HG02943 (cell line): Measurements from ENCODE around the gene JUP.

Experiments
- ATAC-seq: cut with Tn5 transposase; IDR thresholded peaks from one replicate; pipeline ENCODE4 v1.9.1; 2021; ENCODE audit warnings: mild to moderate bottlenecking, low read depth, moderate library complexity; ENCODE audit not compliant: unreplicated experiment

JUP gene

GRCh38 chr17:41762841-41763240 lies 23.7 kb downstream of the JUP start:
- no peak for ATAC-seq

GRCh38 chr17:41762391-41762790 lies 24.1 kb downstream of the JUP start:
- no peak for ATAC-seq

- ATAC-seq = no peak
These were observed 25.6 kb downstream of the JUP start for GRCh38 chr17:41760878-41761277.

- no peak for ATAC-seq
These were observed 27.9 kb downstream of the JUP start for GRCh38 chr17:41758601-41759000.

- no peak for ATAC-seq
These were observed 32.4 kb downstream of the JUP start for GRCh38 chr17:41754066-41754465.

GRCh38 chr17:41751288-41751687 lies 35.2 kb downstream of the JUP start:
- ATAC-seq = no peak

- no peak for ATAC-seq
These were observed 35.6 kb downstream of the JUP start for GRCh38 chr17:41750862-41751261.

GRCh38 chr17:41748275-41748674 lies 38.2 kb downstream of the JUP start:
- no peak for ATAC-seq

GRCh38 chr17:41741709-41742108 lies 44.8 kb downstream of the JUP start:
- ATAC-seq = no peak

- ATAC-seq = no peak
These were observed 46.0 kb downstream of the JUP start for GRCh38 chr17:41740506-41740905.

- no peak for ATAC-seq
These were observed 46.7 kb downstream of the JUP start for GRCh38 chr17:41739661-41740352.

GRCh38 chr17:41738801-41739112 lies 47.8 kb downstream of the JUP start:
- ATAC-seq = no peak

- ATAC-seq = no peak
These were observed 48.3 kb downstream of the JUP start for GRCh38 chr17:41738077-41738800.

GRCh38 chr17:41737680-41738023 lies 48.9 kb downstream of the JUP start:
- no peak for ATAC-seq

- ATAC-seq = no peak
These were observed 49.4 kb downstream of the JUP start for GRCh38 chr17:41736983-41737679.

GRCh38 chr17:41735744-41736143 lies 50.8 kb downstream of the JUP start:
- no peak for ATAC-seq

- no peak for ATAC-seq
These were observed 51.6 kb downstream of the JUP start for GRCh38 chr17:41734949-41735313.

- no peak for ATAC-seq
These were observed 52.2 kb downstream of the JUP start, which contains the start of gene HAP1 for GRCh38 chr17:41734139-41734948. Gene HAP1 (minus strand): TSS chr17:41734643. CDS start chr17:41734634, 9 bp downstream.

GRCh38 chr17:41733348-41734138 lies 53.0 kb downstream of the JUP start:
- no peak for ATAC-seq

- no peak for ATAC-seq
These were observed 54.7 kb downstream of the JUP start for GRCh38 chr17:41731836-41732235.
